Endothelial cell of umbilical vein (primary cell): ENCODE results near the gene LFNG. TPM values are rescaled to one million over a fixed set of nuclear protein-coding genes. Genes with fewer than 3 reads are reported as not detected.

Source experiments
- BruUV-seq: library from RNA; stranded (reverse); fragments of 400-500 nt; replicated peaks from 2 replicates; lab custom pipeline; 2021; lab: Mats Ljungman, UMichigan
- CTCF ChIA-PET: fragments of 300-600, 350-600 bp; sonication (Branson Sonifier 250); formaldehyde crosslinking; loops from one replicate; lab custom pipeline; 2021; ENCODE audit warnings: antibody characterized with exemption, inconsistent platforms; lab: Charles Lee
- POLR2A ChIA-PET: fragments of 300-600, 350-600 bp; sonication (Branson Sonifier 250); formaldehyde crosslinking; loops from one replicate; lab custom pipeline; 2021; ENCODE audit warnings: antibody characterized with exemption, inconsistent platforms; lab: Charles Lee
- DNase-seq: peaks from one replicate; pipeline ENCODE4 v3.0.0-alpha.2; 2011; ENCODE audit warnings: low read depth, low spot score
- FAIRE-seq: peaks from 2 replicates; lab custom pipeline; 2011; peaks lifted over from hg19 to GRCh38; lab: Jason Lieb, UNC
- H2AFZ ChIP-seq: 2 replicates; pipeline ENCODE4 v1.6.0; 2012; ENCODE audit warnings: low read depth, low read length, control low read depth, inconsistent platforms
- H3K27ac ChIP-seq: 2 replicates; pipeline ENCODE4 v1.5.1; 2011; ENCODE audit warnings: low read depth, mild to moderate bottlenecking, control low read depth, low read length, moderate library complexity; ENCODE audit not compliant: insufficient read depth
- H3K27me3 ChIP-seq, 2 experiments: 2 replicates each; pipeline versions ENCODE4 v1.6.0 to v1.6.1; 2011; ENCODE audit warnings: low read length in 2 of 2, mixed read lengths in 1 of 2; ENCODE audit not compliant: control insufficient read depth in 2 of 2, insufficient read depth in 2 of 2
- H3K36me3 ChIP-seq, 2 experiments: 2 replicates in 1 of 2; 3 replicates in 1 of 2; pipeline ENCODE4 v1.5.1; 2011; ENCODE audit warnings: low read length in 2 of 2, mild to moderate bottlenecking in 1 of 2, moderate library complexity in 1 of 2; ENCODE audit not compliant: control insufficient read depth in 2 of 2, insufficient read depth in 2 of 2; ENCODE audit errors: extremely low read depth in 1 of 2
- H3K4me1 ChIP-seq: 3 replicates; pipeline ENCODE4 v1.5.1; 2011; ENCODE audit warnings: mild to moderate bottlenecking, low read length; ENCODE audit not compliant: control insufficient read depth, insufficient read depth; ENCODE audit errors: extremely low read depth
- H3K4me2 ChIP-seq: 2 replicates; pipeline ENCODE4 v1.6.1; 2011; ENCODE audit warnings: low read length, control low read depth, mixed read lengths; ENCODE audit not compliant: insufficient read depth
- H3K4me3 ChIP-seq, 3 experiments: fragments of 200-600 bp in 1 of 3; sonication (generic), shearing (Covaris generic) in 1 of 3; replicated peaks in 1 of 3; 2 replicates each; pipeline ENCODE4 v1.5.1; 2011 to 2016; ENCODE audit warnings: control low read depth in 3 of 3, low read length in 3 of 3, mild to moderate bottlenecking in 2 of 3, inconsistent platforms in 1 of 3, low read depth in 1 of 3, moderate library complexity in 1 of 3; ENCODE audit not compliant: insufficient read depth in 1 of 3
- H3K79me2 ChIP-seq: 2 replicates; pipeline ENCODE4 v1.6.0; 2012; ENCODE audit warnings: low read length, inconsistent platforms; ENCODE audit not compliant: control insufficient read depth, insufficient read depth
- H3K9ac ChIP-seq: replicated peaks from 2 replicates; pipeline ENCODE3; 2011; ENCODE audit warnings: low read length, control low read depth; ENCODE audit not compliant: insufficient read depth; ENCODE audit errors: extremely low read depth
- H3K9me1 ChIP-seq: replicated peaks from 3 replicates; pipeline ENCODE4 v1.6.0; 2011; ENCODE audit warnings: mild to moderate bottlenecking, low read length; ENCODE audit not compliant: control insufficient read depth, insufficient read depth; ENCODE audit errors: extremely low read depth
- H3K9me3 ChIP-seq: replicated peaks from 2 replicates; pipeline ENCODE4 v1.5.1; 2012; ENCODE audit warnings: low read length, inconsistent platforms; ENCODE audit not compliant: control insufficient read depth, insufficient read depth
- H4K20me1 ChIP-seq: replicated peaks from 2 replicates; pipeline ENCODE3; 2011; ENCODE audit warnings: mild to moderate bottlenecking, low read length; ENCODE audit not compliant: control insufficient read depth, insufficient read depth; ENCODE audit errors: extremely low read depth
- CTCF ChIP-seq, 2 donors: IDR thresholded peaks; 1 replicate in 1 of 2; 2 replicates in 1 of 2; pipeline ENCODE4 v1.5.1; 2011; ENCODE audit warnings: low read length in 2 of 2, mild to moderate bottlenecking in 2 of 2, moderate library complexity in 2 of 2, control low read depth in 1 of 2, inconsistent platforms in 1 of 2, low read depth in 1 of 2; ENCODE audit not compliant: insufficient read depth in 1 of 2; ENCODE audit errors: extremely low read depth in 1 of 2
- GATA2 ChIP-seq: IDR thresholded peaks from 2 replicates; pipeline ENCODE4 v1.7.0; 2011; ENCODE audit warnings: low read depth, mild to moderate bottlenecking, moderate library complexity, mixed read lengths, low read length; ENCODE audit not compliant: insufficient read length, insufficient read depth
- JUN ChIP-seq: IDR thresholded peaks from 2 replicates; pipeline ENCODE4 v1.6.1; 2011; ENCODE audit warnings: borderline replicate concordance, low read depth; ENCODE audit not compliant: insufficient read length, insufficient read depth
- POLR2A ChIP-seq: IDR thresholded peaks from 2 replicates; pipeline ENCODE4 v1.6.1; 2012; ENCODE audit warnings: low read depth, mild to moderate bottlenecking, control low read depth, low read length
- POLR2AphosphoS5 ChIP-seq: IDR thresholded peaks from 2 replicates; pipeline ENCODE4 v1.6.1; 2012; ENCODE audit warnings: low read depth, mild to moderate bottlenecking, control low read depth, low read length, moderate library complexity; ENCODE audit not compliant: insufficient read depth
- dilution Hi-C: fragments of 300-500 bp; cut with MboI; formaldehyde crosslinking; loops from one replicate; pipeline ENCODE4 v1.15.0; 2019; ENCODE audit warnings: low sequenced_read_pairs; ENCODE audit not compliant: extremely low pct_ligation_motif_present
- intact Hi-C: fragments of 100-400 bp; cut with micrococcal nuclease; formaldehyde crosslinking; loops from one replicate; pipeline ENCODE4 v1.10.0; 2022
- polyA plus RNA-seq, 4 experiments: library from polyadenylated mRNA; depleted of rRNA in 3 of 4; stranded (reverse) in 3 of 4; unstranded in 1 of 4; fragments of >200 nt; gene quantifications; 2 replicates each; pipeline versions ENCODE4 v1.2.1 to v1.2.3, GENCODE V29; 2011 to 2012; ENCODE audit warnings: missing spikeins in 1 of 4
- total RNA-seq: library from RNA; stranded (reverse); gene quantifications from 2 replicates; pipeline ENCODE4 v1.2.3, GENCODE V29; 2021
- TF ChIP-seq, protein P1 (sequence below): IDR thresholded peaks from 2 replicates; pipeline ENCODE4 v1.6.1; 2011; ENCODE audit not compliant: insufficient read depth, insufficient read length

The LFNG gene
- total and polyA plus RNA-seq, 2 donors (not counting 3 experiments of a cell fraction or from before 2014, with no cell fraction given) = 12.6 to 13.1 TPM

GRCh38 chr7:2517678-2518507, 1.7 kb upstream of the LFNG start:
- Histone ChIP-seq H3K4me1 (peaks cover 25% of the 10 kb centered on the region), H3K4me2 (no peak overlapping the region), H2AFZ (no peak overlapping the region), H3K9me1 (no peaks in the 10 kb centered on the region), H3K27ac (no peak overlapping the region), H3K79me2 (no peaks in the 10 kb centered on the region), H3K4me3 (no peak overlapping the region), H3K9me3 (no peaks in the 10 kb centered on the region), H3K27me3 (no peaks in the 10 kb centered on the region), H4K20me1 (no peaks in the 10 kb centered on the region), H3K9ac (no peak overlapping the region), H3K36me3 (no peaks in the 10 kb centered on the region)
- TF ChIP-seq, protein P1, sequence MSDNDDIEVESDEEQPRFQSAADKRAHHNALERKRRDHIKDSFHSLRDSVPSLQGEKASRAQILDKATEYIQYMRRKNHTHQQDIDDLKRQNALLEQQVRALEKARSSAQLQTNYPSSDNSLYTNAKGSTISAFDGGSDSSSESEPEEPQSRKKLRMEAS = no peak
- TF ChIP-seq POLR2A = no peak
- TF ChIP-seq POLR2AphosphoS5 = no peak
- no peak for TF ChIP-seq CTCF (IDR thresholded peaks at IDR 0.05; ENCODE audit: extremely low read depth in 1 of 2, insufficient read depth in 1 of 2, low read depth in 1 of 2, low read length in 2 of 2)
- TF ChIP-seq JUN = no peak
- no peak for TF ChIP-seq GATA2
- dilution Hi-C loops (no loop called here), intact Hi-C loops (no loop called here)
- DNase-seq = no peak
- ChIA-PET POLR2A (no interaction called here), CTCF (no interaction called here)
- no peak for FAIRE-seq
- BruUV-seq = no TSS peak
